Measurements from ENCODE around the gene DCC.

Gene DCC

GRCh38 chr18:52519021-52519420 lies 179.0 kb downstream of the DCC start:
- no peak for DNase-seq

GRCh38 chr18:52523566-52523965 lies 183.6 kb downstream of the DCC start:
- DNase-seq: peak; percentile 7

DNA sequence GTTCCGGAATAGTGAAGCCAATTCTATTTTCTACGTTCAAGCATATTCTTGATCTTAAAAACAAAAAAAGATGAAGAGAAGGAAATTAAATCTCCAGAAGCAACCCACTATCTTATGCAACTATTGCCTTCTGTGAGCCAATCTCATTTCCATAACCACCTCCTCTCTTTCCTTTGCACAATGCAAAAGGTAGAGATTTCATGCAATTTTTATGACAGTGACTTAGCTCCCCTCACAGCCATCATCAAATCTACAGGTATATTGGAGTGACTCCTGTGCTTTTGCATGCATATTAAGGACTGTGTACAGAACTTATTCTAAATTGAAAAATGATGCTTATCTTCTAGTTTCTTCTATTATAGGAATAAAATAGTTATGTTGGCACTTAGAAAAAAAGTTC lies 191.8 kb downstream of the DCC start:
- DNase-seq: no peak

DNA sequence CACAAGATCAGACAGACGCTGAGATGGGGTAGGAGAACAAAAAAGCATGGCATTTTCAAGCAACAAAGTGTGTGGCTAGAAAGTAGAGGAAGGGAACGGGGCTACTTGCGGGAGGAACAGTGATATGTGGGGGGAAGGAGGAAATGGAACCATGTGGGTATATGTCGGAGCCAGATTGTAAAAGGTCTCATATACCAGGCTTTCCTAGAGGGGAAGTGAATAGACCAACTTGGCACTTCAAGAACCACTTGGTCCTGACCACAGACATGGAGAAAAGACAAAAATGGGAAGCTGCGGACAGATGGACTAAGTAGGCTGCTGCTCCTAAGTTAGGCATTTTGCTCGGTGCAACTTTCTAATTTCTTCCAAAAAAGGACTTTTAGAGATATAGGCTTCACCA lies 196.0 kb downstream of the DCC start:
- no peak for DNase-seq

GRCh38 chr18:52537261-52537660 lies 197.3 kb downstream of the DCC start:
- peak; percentile 72 for DNase-seq

- peak; percentile 97 for DNase-seq
Measured at GRCh38 chr18:52541056-52541455, 201.1 kb downstream of the DCC start.

DNA sequence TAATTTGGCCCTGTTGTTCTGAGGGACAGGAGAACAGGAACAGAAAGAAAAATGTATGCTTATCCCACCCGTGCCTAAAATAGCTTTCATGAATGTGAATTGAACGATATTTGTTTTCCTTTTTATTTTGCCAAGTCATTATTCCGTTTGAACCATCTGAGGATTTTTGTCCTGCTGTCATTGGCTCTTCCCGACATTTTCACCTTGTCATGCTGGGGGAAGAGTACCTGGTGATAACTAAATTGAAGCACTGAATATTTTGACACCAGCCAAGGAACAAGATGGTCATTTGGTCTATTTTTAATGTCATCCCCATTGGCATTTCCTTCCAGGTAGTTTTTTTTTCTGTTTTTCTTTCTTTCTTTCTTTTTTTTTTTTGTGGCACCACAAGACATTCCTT lies 204.1 kb downstream of the DCC start:
- no peak for DNase-seq

DNA sequence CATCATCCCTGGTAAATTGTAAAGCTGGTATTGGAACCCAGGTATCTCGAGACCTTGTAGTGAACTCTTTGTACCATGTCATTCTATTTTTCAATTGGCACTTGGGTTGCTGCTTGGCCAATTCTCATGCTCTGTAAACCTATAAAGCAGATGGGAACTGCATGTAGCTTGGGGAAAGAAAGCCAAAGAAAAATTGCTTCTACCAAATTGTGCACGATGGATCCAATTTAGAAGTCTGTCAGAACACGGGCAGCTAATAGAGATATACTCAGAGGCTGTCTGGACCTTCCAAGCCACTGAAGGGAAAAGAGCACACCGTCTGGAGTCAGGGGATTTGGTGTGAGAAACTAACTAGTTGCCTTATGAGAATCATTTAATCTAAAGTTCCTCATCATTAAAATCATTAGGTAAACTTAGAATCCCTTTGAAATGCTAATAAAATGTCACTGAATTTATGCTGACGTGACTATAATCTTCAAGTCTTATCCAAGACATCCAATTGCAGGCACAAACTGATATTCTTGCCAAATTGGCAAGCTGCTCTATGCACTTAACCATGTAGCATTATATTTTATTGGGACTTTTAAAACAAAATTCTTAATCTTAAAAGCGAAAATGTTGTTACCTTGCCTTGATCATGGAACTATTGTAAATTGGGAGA lies 206.8 kb downstream of the DCC start:
- DNase-seq: peak; percentile 86

DNA sequence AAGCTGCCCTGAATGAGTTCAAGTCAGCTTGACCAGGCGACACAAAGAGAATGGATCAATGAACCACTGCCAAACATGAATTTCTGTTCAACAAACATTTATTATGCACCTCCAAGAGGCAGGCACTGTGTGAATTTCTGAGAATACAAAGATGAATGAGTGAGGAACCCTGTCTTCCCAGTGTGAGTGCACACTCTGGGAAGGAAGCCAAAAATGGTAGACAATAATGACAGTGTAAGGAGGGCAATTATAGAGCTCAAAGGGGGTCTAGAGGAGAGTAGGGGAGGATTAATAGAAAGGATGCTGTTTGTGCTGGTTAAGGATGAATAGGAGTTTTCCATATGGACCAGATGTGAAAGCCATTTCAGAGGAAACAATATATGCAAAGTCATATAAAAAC lies 213.4 kb downstream of the DCC start:
- DNase-seq: peak; percentile 56

DNA sequence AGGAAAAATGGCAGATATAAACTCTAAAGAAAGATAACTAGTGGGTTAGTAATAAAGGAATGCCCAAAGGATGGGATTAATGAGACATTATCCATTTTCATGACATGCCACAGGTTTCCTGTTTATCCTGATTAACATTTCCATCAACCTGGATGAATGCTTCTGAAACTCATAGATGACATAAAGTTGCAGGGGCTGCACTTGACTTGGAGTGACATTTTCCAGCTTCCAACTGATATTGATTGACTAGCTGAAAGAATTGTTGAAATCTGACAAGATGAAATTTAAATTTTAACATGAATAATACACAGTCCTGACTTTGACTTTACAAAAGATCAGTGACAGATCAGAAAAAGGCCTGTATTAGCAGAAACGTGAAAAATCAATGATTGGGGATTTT lies 214.2 kb downstream of the DCC start:
- no peak for DNase-seq

DNA sequence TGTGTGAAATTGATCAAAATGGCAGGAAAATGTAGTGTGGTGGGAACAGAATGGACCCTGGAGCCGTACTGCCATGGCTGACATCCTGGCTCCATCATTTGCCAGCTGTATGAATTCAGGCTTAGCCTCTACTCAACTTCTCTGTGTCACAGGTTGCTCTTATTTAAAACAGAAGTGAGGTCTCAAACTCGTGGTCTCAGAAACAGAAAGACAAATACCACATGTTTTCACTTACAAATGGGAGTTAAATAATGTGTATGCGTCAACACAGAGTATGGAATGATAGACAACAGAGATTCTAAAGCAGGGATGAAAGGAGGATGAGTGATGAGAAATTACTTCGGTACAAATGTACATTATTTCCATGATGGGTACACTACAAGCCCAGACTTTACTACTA lies 227.4 kb downstream of the DCC start:
- DNase-seq: no peak

GRCh38 chr18:52569492-52569891 lies 229.5 kb downstream of the DCC start:
- DNase-seq: no peak

GRCh38 chr18:52570975-52571374 lies 231.0 kb downstream of the DCC start:
- DNase-seq: no peak

DNA sequence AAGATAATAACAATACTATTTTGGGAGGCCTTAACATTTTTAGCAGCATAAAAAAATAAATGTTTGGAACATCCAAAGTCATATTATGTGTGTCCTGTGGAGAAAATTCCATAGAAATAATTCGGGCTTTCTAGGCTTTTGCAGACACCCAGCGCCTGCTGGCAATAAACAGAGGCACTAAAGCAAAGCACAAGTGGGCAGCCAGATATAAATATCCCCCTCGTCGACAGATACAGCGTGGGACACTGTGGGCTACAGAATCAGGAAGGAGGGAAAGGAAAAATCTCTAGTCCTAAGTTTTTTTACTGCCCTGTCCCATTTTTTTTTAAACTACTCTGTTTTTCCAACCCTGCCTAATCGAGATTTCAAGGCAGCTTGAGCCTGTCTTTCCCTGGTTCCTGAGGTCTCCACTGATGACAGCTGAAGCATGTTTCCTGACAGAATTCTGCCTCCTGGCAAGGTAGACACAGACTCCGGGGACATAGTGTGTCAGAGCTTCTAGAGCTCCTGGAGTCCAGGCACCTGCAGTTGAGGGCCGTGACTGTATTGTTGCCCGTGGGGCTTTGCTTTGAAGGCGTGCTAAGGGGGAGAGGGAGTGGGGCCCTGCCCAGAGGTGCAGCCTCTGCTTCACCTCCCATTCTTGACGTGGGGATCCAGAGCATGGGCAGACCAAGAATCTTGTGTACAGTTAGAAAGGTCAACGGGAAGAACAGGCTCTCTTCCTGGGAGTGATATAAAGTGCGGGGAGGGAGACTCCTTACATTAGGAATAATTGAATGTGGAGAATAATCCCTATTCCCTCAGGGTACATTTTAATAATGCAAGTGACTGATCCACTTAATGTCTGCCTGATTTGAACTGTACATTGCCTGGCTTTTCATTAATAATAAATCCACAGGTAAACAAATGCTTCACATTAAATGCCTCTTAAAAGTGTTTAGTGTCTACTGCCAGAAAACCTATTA lies 232.3 kb downstream of the DCC start:
- no peak for DNase-seq

GRCh38 chr18:52577795-52578194 lies 237.8 kb downstream of the DCC start:
- DNase-seq: peak; percentile 79

- no peak for DNase-seq
Measured at GRCh38 chr18:52582061-52582460, 242.1 kb downstream of the DCC start.

DNA sequence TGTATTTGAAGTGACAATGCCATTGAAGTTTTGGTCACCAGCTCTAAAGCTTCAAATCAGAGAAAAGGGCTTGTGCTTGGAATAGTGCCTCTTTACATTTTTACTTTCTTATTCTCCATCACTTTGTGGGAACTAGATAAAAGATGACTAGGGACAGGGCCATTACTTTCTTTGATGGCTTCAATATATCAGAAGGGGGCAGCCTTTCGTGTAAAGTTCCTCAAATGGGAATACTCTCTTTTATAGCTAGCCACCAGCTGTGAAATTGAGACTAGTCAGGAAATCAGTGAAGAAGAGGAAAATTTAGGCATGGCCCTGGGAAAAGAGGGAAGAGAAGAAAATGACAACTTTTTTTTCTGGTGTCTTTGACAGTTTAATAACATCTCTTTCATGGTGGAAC lies 242.5 kb downstream of the DCC start:
- no peak for DNase-seq

GRCh38 chr18:52588931-52589330 lies 248.9 kb downstream of the DCC start:
- DNase-seq: no peak

DNA sequence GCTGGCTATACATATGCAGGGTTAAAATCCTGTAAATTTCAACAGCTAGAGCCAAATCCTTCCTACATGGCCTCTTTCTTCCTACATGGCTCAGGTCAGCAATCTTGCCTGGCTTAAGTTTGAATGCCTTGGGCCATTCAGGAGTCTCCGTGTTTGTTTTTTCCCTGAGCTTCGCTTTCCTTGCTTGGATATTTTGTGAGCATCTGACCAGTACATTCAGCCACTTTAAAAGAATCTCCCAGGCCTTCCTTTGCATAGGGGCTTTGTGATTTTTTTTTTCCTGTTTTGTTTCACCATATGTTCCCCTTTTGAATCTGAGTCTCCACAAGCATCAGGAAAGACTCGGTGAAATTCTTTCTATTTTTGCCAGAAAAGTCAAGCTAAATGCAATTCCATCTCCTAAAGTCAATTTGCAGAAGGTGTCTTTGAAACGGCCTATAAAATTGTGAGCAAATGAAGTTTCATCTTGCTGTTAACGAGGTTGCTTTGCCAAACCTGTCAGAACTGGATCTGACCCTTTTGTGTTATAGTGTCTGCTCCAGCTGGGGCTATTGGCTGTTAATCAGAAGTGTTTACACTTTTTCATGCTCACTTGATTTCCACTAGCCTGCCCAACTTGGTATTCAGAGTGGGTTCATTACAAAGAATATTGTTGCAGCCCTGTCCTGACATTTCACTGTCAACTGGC lies 256.9 kb downstream of the DCC start:
- DNase-seq: peak; percentile 91

DNA sequence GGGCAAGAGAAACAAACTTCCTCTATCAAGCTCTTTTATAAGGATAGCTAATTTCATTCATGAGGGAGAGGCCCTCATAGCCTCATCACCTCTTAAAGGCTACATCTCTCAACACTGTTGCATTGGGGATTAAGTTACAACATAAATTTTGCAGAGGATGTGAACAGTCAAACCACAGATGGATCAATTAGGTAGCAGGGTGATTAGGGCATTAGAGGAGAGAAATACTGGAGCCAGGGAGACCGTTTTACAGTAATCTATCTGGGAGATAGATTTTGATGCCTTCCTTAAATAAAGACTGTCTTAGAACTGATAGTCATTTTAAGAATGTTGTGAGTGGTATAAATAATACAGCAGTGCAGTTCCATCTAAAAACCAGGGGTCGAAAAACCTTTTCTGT lies 258.9 kb downstream of the DCC start:
- no peak for DNase-seq

GRCh38 chr18:52602820-52603219 lies 262.8 kb downstream of the DCC start:
- no peak for DNase-seq

DNA sequence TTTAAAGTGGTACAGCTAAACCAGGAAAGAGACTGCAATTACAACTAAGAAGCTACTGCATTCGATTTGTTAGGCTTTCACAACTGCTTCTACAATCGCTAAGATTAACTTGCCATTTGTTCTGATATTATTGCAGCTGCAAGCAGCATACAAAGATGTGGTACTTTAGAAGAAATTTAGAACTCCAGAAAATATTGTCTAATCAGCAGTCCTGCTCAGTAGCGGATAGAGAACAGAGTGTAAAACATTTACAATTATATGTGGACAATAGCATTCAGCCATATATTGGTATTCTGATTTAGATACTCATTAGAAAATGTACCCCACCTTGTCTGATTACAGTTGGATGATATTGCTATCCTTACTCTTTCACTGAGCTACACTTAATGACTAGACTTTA lies 265.3 kb downstream of the DCC start:
- no peak for DNase-seq

GRCh38 chr18:52607985-52608384 lies 268.0 kb downstream of the DCC start:
- no peak for DNase-seq
